ENCODE results near the gene MTOR.
"Not testable (repeated sequence)": the region's sequence is repeated elsewhere in the genome, so short reads cannot be mapped to it uniquely, and the experiment has no call there.

Gene MTOR

GRCh38 chr1:11262171-11263049, at the start of gene MTOR:
MTOR (minus strand) TSS chr1:11262551; CDS start chr1:11259409, 3,142 bp downstream.
- peak; percentile 93 to 98 for DNase-seq (ENCODE audit: low read depth in 2 of 2)

GRCh38 chr1:11309385-11309784, 47.0 kb upstream of the MTOR start:
- no peak for DNase-seq (ENCODE audit: low read depth in 2 of 2)

GRCh38 chr1:11308699-11309224, 46.4 kb upstream of the MTOR start:
- no peak for DNase-seq (ENCODE audit: low read depth in 2 of 2)

DNA sequence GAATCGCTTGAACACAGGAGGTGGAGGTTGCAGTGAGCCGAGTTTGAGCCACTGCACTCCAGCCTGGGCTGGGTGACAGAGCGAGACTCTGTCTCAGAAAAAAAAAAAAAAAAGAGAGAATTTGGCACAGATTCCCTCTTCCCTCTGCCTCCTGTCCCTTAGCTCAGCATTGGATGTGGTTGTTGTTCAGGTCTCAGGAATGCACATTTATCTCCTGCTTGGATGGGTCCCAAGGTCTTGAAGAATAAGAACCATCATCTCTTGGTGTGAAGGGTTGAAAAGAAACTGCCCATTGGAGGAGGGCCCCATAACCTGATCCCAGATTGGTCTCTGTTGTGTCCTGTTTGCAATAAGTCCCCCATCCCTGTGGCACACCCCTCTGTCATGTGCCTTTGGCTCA, 45.5 kb upstream of the MTOR start:
- DNase-seq (ENCODE audit: low read depth in 2 of 2): no peak

DNA sequence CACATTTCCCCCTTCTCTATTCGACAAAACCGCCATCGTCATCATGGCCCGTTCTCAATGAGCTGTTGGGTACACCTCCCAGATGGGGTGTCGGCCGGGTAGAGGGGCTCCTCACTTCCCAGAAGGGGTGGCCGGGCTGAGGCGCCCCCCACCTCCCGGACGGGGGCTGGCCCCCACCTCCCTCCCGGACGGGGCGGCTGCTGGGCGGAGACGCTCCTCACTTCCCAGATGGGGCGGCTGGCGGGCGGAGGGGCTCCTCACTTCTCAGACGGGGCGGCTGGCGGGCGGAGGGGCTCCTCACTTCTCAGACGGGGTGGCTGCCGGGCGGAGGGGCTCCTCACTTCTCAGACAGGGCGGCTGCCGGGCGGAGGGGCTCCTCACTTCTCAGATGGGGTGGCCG, 43.2 kb upstream of the MTOR start:
- DNase-seq (ENCODE audit: low read depth in 2 of 2): not testable (repeated sequence)

- no peak for DNase-seq (ENCODE audit: low read depth in 2 of 2)
Measured at GRCh38 chr1:11302366-11302765, 40.0 kb upstream of the MTOR start.

GRCh38 chr1:11301601-11302000, 39.2 kb upstream of the MTOR start:
- no peak for DNase-seq (ENCODE audit: low read depth in 2 of 2)

DNA sequence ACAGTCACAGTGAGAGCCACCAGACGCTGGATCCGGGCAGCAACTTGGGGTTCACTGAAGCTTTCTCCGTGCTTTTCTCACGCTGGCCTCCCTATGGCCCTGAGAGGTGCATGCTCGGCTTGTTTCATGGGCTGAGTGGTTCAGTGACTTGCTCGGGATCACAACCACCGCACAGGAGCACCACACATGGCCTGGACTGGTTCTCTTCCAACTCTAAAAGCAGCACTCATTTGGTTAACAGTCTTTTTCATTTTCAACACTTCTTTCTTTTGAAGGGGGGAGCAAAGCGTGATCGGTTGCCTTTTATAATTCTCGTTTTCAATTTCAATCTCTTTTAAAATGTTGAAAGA, 36.8 kb upstream of the MTOR start:
- DNase-seq (ENCODE audit: low read depth in 2 of 2): no peak

DNA sequence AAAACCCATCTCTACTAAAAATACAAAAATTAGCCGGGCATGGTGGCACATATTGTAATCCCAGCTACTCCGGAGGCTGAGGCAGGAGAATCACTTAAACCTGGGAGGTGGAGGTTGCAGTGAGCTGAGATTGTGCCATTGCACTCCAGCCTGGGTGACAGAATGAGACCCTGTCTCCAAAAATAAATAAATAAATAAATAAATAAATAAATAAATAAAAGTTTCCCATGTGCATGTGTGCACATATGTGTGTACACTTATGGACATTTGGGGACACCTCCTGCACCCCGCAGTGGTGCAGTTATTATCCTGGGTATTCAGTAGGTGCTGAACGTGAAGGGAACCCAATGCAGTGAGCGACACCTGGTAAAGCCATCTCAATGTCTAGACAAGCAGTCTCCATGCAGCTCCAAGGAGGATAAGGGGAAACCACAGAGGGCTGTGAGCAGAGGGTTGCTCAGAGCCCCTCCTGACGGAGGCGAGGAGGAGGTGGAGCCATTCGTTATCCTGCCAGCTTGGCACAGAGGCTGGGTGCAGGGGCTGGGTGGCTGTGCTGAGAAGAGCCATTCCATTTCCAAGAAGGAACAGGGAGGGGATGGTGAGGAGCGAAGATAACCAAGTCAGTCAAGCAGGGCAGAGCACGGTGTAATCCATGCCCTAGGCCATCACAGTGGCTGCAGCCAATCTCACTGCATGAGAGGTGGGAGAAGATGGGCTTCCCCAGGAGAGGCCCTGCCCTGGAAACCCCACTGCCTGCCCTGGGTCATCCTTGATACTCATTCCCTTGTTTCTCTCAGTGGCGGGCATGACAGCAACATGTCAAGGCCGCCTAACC, 36.3 kb upstream of the MTOR start:
- no peak for DNase-seq (ENCODE audit: low read depth in 2 of 2)

GRCh38 chr1:11297774-11298173, 35.4 kb upstream of the MTOR start:
- not testable (repeated sequence) for DNase-seq (ENCODE audit: low read depth in 2 of 2)

- no peak for DNase-seq (ENCODE audit: low read depth in 2 of 2)
Measured at GRCh38 chr1:11295905-11296304, 33.6 kb upstream of the MTOR start.

DNA sequence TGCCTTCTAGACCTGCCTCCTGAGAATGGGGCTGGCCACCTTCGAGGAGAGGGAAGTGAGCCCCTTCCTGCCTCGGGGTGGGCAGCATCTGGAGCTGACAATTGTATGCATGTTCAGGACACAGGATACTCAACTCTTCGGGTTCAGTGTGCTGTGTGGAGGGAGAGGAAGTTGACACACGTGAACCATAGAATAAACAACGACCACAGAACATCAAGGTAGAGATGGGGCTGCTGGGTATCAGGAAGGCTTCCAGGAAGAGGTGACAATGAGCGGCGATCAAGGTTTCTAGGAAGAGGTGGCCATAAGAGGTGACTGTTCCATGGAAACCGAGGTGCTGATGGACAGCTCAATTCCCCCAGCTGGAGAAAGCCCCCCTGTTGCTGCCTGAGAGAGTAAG, 32.6 kb upstream of the MTOR start:
- no peak for DNase-seq (ENCODE audit: low read depth in 2 of 2)

GRCh38 chr1:11293856-11294255, 31.5 kb upstream of the MTOR start:
- no peak for DNase-seq (ENCODE audit: low read depth in 2 of 2)

- no peak for DNase-seq (ENCODE audit: low read depth in 2 of 2)
Measured at GRCh38 chr1:11291049-11291448, 28.7 kb upstream of the MTOR start.

DNA sequence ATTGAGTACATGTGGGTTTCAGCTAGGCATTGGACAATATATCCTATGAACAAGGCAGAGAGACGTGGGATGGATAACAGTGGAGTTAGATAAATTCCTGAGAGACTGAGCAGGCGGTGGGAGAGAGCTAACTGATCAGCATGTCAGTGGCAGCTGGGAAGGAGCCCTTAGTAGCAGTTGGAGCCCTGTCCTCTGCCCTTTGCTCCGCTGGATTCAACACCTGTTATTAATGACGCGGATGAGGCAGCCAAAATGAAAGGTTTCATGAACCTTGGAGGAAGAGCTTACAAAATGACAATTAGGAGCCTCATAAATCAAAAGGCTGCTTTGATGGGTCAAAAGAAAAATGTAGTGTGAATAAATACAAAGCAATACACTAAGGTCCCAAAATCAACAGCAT, 26.7 kb upstream of the MTOR start:
- DNase-seq (ENCODE audit: low read depth in 2 of 2): no peak

DNA sequence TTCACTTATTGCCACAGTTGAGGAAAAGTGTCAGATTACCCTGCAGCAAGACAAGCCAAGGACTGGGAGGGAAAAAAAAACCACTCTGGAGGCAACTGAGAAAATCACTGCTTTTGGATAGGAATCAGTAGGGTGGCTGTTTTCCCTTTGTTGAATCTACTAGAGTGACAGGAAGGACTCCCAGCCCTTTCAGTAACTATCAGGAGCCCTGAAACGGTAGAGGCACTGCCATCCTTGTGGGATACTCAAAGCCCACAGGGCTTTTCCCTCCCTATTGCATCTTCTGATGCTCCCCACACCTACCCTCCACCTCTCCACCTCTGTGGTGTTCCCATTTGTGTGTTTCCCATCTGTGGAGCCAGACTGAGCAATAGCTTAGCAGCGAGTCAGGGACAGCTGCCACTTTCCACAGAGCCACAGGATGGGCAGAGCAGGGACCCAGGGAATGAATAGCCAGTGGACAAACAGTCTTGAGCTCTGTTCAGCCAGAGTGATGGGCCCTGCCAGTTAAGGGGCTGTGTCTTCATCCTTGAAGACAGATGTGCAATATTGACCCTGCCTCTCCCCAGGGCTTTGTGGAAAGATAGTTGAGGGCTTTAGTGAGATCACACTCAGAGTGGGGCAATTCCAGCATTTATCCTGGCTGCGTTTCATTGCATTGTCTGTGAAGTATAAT, 24.5 kb upstream of the MTOR start:
- DNase-seq (ENCODE audit: low read depth in 2 of 2): no peak

DNA sequence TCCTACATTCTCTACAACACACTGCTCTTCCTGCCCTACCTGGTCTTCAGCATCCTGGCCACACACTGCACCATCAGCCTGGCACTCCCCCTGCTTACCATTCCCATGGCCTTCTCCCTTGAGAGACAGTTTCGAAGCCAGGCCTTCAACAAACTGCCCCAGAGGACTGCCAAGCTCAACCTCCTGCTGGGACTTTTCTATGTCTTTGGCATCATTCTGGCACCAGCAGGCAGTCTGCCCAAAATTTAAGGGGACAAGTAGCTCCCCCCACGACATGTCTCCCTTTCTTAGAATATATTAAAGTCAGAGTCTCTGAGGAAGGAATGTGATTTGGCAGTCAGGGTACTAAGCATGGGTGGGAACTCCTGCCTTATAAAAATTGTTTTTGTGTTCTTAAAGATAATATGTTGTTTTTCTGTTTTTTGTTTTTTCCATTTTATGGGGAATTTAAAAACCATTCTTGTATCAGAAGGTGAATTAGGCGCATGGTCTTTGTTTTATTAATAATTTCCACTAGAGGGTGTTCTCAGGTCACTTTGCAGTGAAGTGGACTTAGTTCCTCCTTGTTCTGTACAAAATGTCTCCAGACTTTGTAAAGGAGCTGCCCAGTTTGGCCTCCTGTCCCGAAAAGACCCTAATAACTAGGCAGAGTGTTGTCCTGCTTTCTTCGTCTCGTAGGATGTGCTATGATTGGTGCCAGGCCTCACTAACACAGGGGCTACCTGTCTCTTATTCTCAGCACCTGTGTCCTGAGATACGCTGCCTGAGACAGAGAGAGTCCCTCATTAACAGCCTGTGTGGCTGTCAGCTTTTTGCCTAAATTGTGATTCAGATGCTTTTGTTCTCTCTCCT, 23.8 kb upstream of the MTOR start:
- no peak for DNase-seq (ENCODE audit: low read depth in 2 of 2)

- DNase-seq (ENCODE audit: low read depth in 2 of 2): no peak
Measured at GRCh38 chr1:11284784-11285183, 22.4 kb upstream of the MTOR start.

DNA sequence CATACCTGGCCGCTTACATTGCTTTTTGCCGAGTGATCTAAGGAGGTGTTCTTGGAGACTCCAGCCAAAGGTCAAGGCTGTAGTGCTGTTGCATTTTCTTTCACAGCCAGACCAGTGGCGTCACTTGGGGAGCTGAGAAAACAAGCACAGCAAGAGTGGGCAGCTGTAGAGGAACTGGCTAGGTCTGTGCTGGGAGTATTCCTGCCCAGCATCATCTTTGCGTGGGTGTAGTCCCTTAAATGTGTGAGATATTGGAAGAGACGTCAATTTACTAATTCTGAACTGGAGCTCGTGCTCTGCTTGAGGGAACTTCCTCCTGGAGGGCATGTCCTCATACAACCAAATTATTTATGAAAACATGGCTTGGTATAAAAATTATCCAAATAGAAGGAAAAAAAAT, 20.8 kb upstream of the MTOR start:
- no peak for DNase-seq (ENCODE audit: low read depth in 2 of 2)

DNA sequence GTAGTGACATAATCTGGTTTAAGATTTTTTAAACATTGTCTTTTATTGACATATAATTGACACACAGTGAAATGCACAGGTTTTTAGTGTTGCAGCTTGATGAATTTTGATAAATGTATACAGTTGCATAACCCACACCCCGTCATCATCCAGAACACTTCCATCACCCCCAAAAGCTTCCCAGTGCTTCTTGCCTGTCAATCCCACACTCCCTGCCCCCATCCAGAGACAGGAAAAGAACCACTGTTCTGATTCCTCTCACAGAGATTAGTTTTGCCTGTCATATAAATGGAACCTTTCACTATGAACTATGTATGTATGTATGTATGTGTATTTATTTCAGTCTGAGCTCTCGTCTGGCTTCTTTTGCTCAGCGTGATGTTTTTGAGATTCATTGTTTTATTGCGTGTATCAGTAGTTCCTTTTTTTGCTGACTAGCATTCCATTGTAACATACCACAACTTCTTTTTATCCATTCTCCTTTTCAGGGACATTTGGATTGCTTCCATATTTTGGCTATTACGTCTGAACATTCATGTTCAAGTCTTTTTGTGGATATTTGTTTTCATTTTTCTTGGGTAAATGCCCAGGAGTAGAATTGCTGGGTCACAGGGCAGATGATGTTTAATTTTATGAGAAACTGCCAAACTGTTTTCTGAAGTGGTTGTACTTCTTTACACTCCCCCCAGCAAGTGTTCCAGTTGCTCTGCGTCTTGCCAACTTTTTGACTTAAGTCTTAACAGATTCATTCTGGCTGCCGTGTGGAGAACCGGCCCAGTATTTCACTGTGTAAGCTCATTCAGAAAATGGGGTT, 19.4 kb upstream of the MTOR start:
- DNase-seq (ENCODE audit: low read depth in 2 of 2): no peak
